ENCODE data around the gene TEDC1. TPM values are rescaled to one million over a fixed set of nuclear protein-coding genes. Genes with fewer than 3 reads are reported as not detected.

TEDC1 gene
- polyA plus RNA-seq, 1 donor (not counting 4 experiments of a cell fraction or from before 2014, with no cell fraction given): 5.0 TPM

DNA sequence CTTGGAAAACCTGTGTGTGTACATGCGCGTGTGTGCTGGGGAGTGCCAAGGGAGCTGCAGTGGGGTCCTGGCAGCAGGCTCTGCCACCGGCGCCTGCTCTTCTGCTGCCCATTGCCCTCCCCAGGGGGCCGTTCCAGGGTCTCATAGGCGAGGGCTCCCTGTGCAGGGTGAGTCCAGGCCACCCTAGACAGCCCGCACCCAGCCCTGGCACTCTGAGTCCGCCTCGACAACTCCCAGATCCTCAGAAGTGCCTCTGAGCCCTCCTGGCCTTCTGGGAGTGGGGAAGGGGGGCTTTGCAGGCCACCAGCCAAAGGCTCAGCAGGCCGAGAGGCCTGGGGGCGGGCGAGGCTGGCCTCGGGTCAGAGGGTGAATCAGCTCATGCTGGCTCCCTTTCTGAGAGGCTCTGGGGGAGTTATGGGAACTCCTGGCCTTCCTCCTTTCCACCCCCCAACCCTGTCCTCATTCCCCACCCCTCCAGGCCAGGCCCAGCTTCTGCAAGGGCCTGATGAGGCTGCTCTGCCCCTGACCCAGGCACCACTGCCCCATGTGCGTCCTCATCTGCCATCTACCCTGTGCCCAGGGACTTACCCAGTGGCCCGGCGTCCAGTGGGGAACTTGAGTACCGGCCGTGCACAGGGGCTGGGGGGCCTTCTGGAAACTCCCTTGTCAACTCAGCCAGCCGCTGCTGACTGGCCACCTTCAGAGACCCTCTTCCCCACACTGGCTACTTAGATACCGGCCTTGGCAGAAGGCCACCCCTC, 2.1 kb upstream of the TEDC1 start:
- Histone ChIP-seq H3K4me1 (ENCODE audit: control insufficient read depth, extremely low read depth, insufficient read depth, low read length) (peaks cover 15% of the 10 kb centered on the region), H3K9ac (ENCODE audit: control insufficient read depth, extremely low read depth, insufficient read depth, low read length) (no peak overlapping the region), H3K9me1 (ENCODE audit: control insufficient read depth, extremely low read depth, insufficient read depth, low read length) (no peaks in the 10 kb centered on the region), H3K27me3 (ENCODE audit: control insufficient read depth, extremely low read depth, insufficient read depth, low read length) (peaks cover 35% of the 10 kb centered on the region), H4K20me1 (ENCODE audit: control insufficient read depth, extremely low read depth, insufficient read depth, low read length) (peaks cover 5% of the 10 kb centered on the region), H3K4me3 (ENCODE audit: control insufficient read depth in 2 of 3, extremely low read depth in 1 of 3, insufficient read depth in 2 of 3, low read depth in 1 of 3, low read length in 3 of 3) (no peak overlapping the region), H3K27ac (ENCODE audit: control insufficient read depth, insufficient read depth, low read length) (no peak overlapping the region), H3K9me3 (ENCODE audit: control insufficient read depth, low read depth, low read length) (no peaks in the 10 kb centered on the region), H3K4me2 (ENCODE audit: control insufficient read depth, extremely low read depth, insufficient read depth, low read depth, low read length) (peak overlapping the region; percentile 70), H3K36me3 (ENCODE audit: control insufficient read depth in 2 of 2, extremely low read depth in 1 of 2, insufficient read depth in 2 of 2, low read length in 2 of 2) (peaks cover 0 to 2% of the 10 kb centered on the region in 2 experiments), H2AFZ (ENCODE audit: control insufficient read depth, low read length) (no peak overlapping the region), H3K79me2 (ENCODE audit: control insufficient read depth, insufficient read depth, low read length) (no peaks in the 10 kb centered on the region)
- no peak for TF ChIP-seq EZH2 (IDR thresholded peaks at IDR 0.05; ENCODE audit: low read length)
- TF ChIP-seq, protein P1, sequence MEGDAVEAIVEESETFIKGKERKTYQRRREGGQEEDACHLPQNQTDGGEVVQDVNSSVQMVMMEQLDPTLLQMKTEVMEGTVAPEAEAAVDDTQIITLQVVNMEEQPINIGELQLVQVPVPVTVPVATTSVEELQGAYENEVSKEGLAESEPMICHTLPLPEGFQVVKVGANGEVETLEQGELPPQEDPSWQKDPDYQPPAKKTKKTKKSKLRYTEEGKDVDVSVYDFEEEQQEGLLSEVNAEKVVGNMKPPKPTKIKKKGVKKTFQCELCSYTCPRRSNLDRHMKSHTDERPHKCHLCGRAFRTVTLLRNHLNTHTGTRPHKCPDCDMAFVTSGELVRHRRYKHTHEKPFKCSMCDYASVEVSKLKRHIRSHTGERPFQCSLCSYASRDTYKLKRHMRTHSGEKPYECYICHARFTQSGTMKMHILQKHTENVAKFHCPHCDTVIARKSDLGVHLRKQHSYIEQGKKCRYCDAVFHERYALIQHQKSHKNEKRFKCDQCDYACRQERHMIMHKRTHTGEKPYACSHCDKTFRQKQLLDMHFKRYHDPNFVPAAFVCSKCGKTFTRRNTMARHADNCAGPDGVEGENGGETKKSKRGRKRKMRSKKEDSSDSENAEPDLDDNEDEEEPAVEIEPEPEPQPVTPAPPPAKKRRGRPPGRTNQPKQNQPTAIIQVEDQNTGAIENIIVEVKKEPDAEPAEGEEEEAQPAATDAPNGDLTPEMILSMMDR (optimal IDR thresholded peaks at IDR 0.05 in 1 of 3, IDR thresholded peaks at IDR 0.05 in 1 of 3, conservative IDR thresholded peaks at IDR 0.05 in 1 of 3; ENCODE audit: extremely low read depth in 1 of 3, insufficient read depth in 2 of 3, low read length in 3 of 3): no peak
- FAIRE-seq: no peak
- no peak for DNase-seq (ENCODE audit: low read depth, low spot score)
- dilution Hi-C loops (cut with MboI; ENCODE audit: extremely low pct_ligation_motif_present, low sequenced_read_pairs): no loop called here

DNA sequence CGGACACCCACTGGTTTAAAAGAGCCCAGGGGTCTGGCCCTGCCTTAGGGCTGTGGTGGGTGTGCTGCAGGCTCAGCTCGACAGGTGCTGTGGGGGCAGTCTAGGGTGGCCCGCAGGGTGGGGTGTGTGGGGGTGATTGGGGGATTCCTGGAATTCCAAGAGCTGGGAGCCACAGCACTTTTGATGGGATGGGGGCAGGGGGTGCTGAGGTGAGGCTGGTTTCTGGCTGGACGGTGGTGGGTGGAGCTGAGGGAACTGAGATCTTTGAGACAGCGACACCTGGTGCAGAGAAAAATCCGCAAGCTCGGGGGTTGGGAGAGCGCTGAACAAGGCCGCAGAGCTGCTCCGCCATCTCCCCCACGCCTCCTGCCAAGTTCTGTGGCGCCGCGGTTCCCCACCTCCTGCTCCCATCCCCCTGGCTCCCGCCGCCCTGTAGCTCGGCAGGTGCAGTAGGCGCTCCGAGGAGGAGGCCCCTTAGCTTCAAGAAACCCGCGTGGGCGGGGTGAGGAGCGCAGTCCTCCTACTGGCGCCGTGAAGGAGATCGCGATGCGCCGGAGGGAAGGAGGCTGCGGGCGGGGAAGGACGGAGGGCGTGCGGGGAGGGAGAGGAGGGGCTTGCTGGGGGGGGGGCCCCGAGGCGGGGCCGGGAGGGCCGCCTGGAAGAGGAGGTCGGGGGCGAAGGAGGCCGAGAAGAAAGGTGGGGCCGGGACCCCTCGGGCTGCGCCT, 1.3 kb upstream of the TEDC1 start:
- H2AFZ ChIP-seq (ENCODE audit: control insufficient read depth, low read length): peak overlapping the region; percentile 79
- TF ChIP-seq, protein P1 (optimal IDR thresholded peaks at IDR 0.05 in 1 of 3, IDR thresholded peaks at IDR 0.05 in 1 of 3, conservative IDR thresholded peaks at IDR 0.05 in 1 of 3; ENCODE audit: extremely low read depth in 1 of 3, insufficient read depth in 2 of 3, low read length in 3 of 3): peak in 2 of 3 experiments; percentile 68 to 87
- no peak for TF ChIP-seq EZH2 (IDR thresholded peaks at IDR 0.05; ENCODE audit: low read length)
- no peaks in the 10 kb centered on the region for H3K9me3 ChIP-seq (ENCODE audit: control insufficient read depth, low read depth, low read length)
- peak overlapping the region; percentile 86 for H3K4me2 ChIP-seq (ENCODE audit: control insufficient read depth, extremely low read depth, insufficient read depth, low read depth, low read length)
- H4K20me1 ChIP-seq (ENCODE audit: control insufficient read depth, extremely low read depth, insufficient read depth, low read length): peaks cover 5% of the 10 kb centered on the region
- peaks cover 15% of the 10 kb centered on the region for H3K4me1 ChIP-seq (ENCODE audit: control insufficient read depth, extremely low read depth, insufficient read depth, low read length)
- no peak for DNase-seq (ENCODE audit: low read depth, low spot score)
- dilution Hi-C loops (cut with MboI; ENCODE audit: extremely low pct_ligation_motif_present, low sequenced_read_pairs): no loop called here
- H3K4me3 ChIP-seq (ENCODE audit: control insufficient read depth in 2 of 3, extremely low read depth in 1 of 3, insufficient read depth in 2 of 3, low read depth in 1 of 3, low read length in 3 of 3): peak overlapping the region; percentile 64 to 68 (median 68)
- peak overlapping the region; percentile 60 for H3K27ac ChIP-seq (ENCODE audit: control insufficient read depth, insufficient read depth, low read length)
- peaks cover 0 to 2% of the 10 kb centered on the region in 2 experiments for H3K36me3 ChIP-seq (ENCODE audit: control insufficient read depth in 2 of 2, extremely low read depth in 1 of 2, insufficient read depth in 2 of 2, low read length in 2 of 2)
- H3K27me3 ChIP-seq (ENCODE audit: control insufficient read depth, extremely low read depth, insufficient read depth, low read length): peaks cover 34% of the 10 kb centered on the region
- FAIRE-seq: peak; percentile 76
- H3K9me1 ChIP-seq (ENCODE audit: control insufficient read depth, extremely low read depth, insufficient read depth, low read length): no peaks in the 10 kb centered on the region
- H3K79me2 ChIP-seq (ENCODE audit: control insufficient read depth, insufficient read depth, low read length): no peaks in the 10 kb centered on the region
- H3K9ac ChIP-seq (ENCODE audit: control insufficient read depth, extremely low read depth, insufficient read depth, low read length): peak overlapping the region; percentile 83

Measured in keratinocyte (primary cell).